K562 (cell line): ENCODE data around the gene KCNH2. TPM values are rescaled to one million over a fixed set of nuclear protein-coding genes. Genes with fewer than 3 reads are reported as not detected.

ENCODE experiments used
- BRD4 ChIP-seq: fragments of 200-600 bp; sonication (generic); IDR thresholded peaks from 2 replicates; pipeline ENCODE4 v1.6.1; 2017; ENCODE audit warnings: inconsistent platforms
- E2F3 ChIP-seq: fragments of 250-450 bp; sonication (Bioruptor Pico); IDR thresholded peaks from 2 replicates; pipeline ENCODE4 v1.4.0; 2020; ENCODE audit warnings: mild to moderate bottlenecking
- ETS2 ChIP-seq: IDR thresholded peaks from 2 replicates; pipeline ENCODE4 v1.6.1; 2016; ENCODE audit warnings: borderline replicate concordance, missing genetic modification characterization, mild to moderate bottlenecking, moderate library complexity, missing compliant biosample characterization; ENCODE audit not compliant: poor library complexity, severe bottlenecking
- HOXB6 ChIP-seq: fragments of 250-450 bp; sonication (Bioruptor Pico); IDR thresholded peaks from 2 replicates; pipeline ENCODE4 v1.5.1; 2022; ENCODE audit warnings: mild to moderate bottlenecking, borderline replicate concordance
- JUNB ChIP-seq: fragments of 450-650 bp; formaldehyde crosslinking; conservative IDR thresholded peaks from 2 replicates; pipeline ENCODE4 v1.4.0; 2020; ENCODE audit warnings: mild to moderate bottlenecking
- KAT2B ChIP-seq: IDR thresholded peaks from one replicate; pipeline ENCODE4 v1.6.1; 2012; ENCODE audit warnings: low read depth, mild to moderate bottlenecking, control low read depth, inconsistent platforms, low read length, moderate library complexity
- NCOA1 ChIP-seq: fragments of 450-650 bp; IDR thresholded peaks from 2 replicates; pipeline ENCODE4 v1.6.1; 2016; ENCODE audit warnings: low read depth
- NFATC3 ChIP-seq: fragments of 450-650 bp; IDR thresholded peaks from 2 replicates; pipeline ENCODE4 v1.6.1; 2017; ENCODE audit warnings: mild to moderate bottlenecking
- NFIC ChIP-seq: fragments of 450-650 bp; IDR thresholded peaks from 2 replicates; pipeline ENCODE4 v1.6.1; 2017; ENCODE audit warnings: mild to moderate bottlenecking, inconsistent platforms
- PURB ChIP-seq: sonication (generic); formaldehyde crosslinking; IDR thresholded peaks from 2 replicates; pipeline ENCODE4 v1.9.0; 2021; ENCODE audit warnings: low read depth, mild to moderate bottlenecking, missing genetic modification reagents
- SNIP1 ChIP-seq: fragments of 450-650 bp; IDR thresholded peaks from 2 replicates; pipeline ENCODE4 v1.7.1; 2017; ENCODE audit warnings: low read depth, mild to moderate bottlenecking
- U2AF2 ChIP-seq: fragments of 200-400 bp; formaldehyde crosslinking; optimal IDR thresholded peaks from 2 replicates; pipeline ENCODE3; 2017; ENCODE audit warnings: low read depth, mild to moderate bottlenecking, low read length
- ZFP30 ChIP-seq: fragments of 250-450 bp; sonication (Bioruptor Pico); IDR thresholded peaks from 2 replicates; pipeline ENCODE4 v1.8.0; 2022; ENCODE audit warnings: moderate library complexity, mild to moderate bottlenecking, inconsistent platforms, borderline replicate concordance
- ZNF551 ChIP-seq: fragments of 250-450 bp; sonication (Bioruptor Pico); IDR thresholded peaks from 2 replicates; pipeline ENCODE4 v1.5.0; 2021; ENCODE audit warnings: mild to moderate bottlenecking, moderate library complexity
- polyA plus RNA-seq, 8 experiments: library from polyadenylated mRNA; depleted of rRNA in 4 of 8; stranded (reverse) in 5 of 8; unstranded in 3 of 8; fragments of >200 nt; fragmentation: Nextera tagmentation in 2 of 8; fragmentation: Illumina TruSeq in 1 of 8; extraction: Ambion mirVana in 2 of 8; extraction: Trizol in 1 of 8; gene quantifications; 2 replicates each; pipeline versions ENCODE4 v1.2.1 to v1.2.3, GENCODE V29; 2011 to 2014; ENCODE audit warnings: inconsistent platforms in 1 of 8, missing spikeins in 1 of 8
- total RNA-seq, 7 experiments: library from RNA; depleted of rRNA in 6 of 7; stranded (reverse); fragments of >200 nt in 6 of 7; fragmentation: Illumina TruSeq in 2 of 7; extraction: Trizol in 2 of 7; gene quantifications; 2 replicates each; pipeline versions ENCODE4 v1.2.1 to v1.2.3, GENCODE V29; 2011 to 2021; ENCODE audit warnings: low replicate concordance in 1 of 7
- TF ChIP-seq, protein P1 (sequence below): sonication (generic); formaldehyde crosslinking; IDR thresholded peaks from 2 replicates; pipeline ENCODE4 v1.8.0; 2022; ENCODE audit warnings: mild to moderate bottlenecking, missing genetic modification reagents
- TF ChIP-seq, protein P2 (sequence below): fragments of 450-650 bp; IDR thresholded peaks from 2 replicates; pipeline ENCODE4 v1.6.1; 2016; ENCODE audit warnings: low read depth, mild to moderate bottlenecking, moderate library complexity
- TF ChIP-seq, protein P3 (sequence below): fragments of 250-450 bp; sonication (Bioruptor Pico); IDR thresholded peaks from 2 replicates; pipeline ENCODE4 v1.6.1; 2021; ENCODE audit warnings: mild to moderate bottlenecking
- TF ChIP-seq, protein P4 (sequence below): fragments of 450-650 bp; IDR thresholded peaks from 2 replicates; pipeline ENCODE4 v1.6.1; 2016; ENCODE audit warnings: low read depth

Gene KCNH2
- total and polyA plus RNA-seq, 9 of the 15 experiments (the other 6 are each of a cell fraction or from before 2014, with no cell fraction given): 18.1 to 368 (median 218) TPM

DNA sequence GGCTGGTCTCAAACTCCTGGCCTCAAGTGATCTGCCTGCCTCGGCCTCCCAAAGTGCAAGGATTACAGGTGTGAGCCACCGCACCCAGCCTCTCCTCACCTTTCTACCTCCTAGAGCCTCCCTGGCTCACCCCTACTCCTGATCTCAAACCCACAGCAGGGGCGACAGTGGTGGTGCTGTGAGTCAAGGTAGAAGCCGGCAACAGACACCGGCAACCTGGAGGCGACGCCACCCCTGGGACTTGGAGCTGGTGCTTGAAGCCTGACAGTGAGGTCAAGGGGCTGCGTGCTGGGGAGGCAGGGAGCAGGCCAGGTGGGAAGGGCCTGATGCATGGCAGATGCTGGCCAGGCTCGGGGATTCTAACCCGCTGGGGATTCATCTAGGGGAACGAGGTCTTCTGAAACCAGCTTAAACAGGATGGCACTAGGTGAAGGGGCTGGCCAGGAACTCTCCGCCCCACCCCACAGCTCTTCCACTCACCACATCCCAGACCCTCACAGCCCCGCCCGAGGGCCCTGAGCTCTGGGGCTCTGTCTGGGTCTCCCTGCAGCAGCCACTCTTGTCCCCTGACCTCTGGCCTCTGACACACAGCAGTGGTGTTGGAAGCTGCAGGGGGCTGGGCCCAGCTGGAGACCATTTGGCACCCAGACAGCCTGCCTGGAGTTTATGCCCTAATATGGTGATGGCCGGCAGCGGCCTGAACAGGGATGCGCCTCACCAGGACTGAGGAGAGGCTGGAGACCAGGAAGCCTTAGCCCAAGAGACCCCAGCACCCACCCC is 16.4 kb downstream of the KCNH2 start (continued):
- no peak for TF ChIP-seq ZNF551 (CRISPR knock-in tag)
- TF ChIP-seq NFIC: peak; percentile 61; the same call in 1 of the 2 replicates
- TF ChIP-seq KAT2B: no peak
- TF ChIP-seq NFATC3: no peak
- TF ChIP-seq, protein P1, sequence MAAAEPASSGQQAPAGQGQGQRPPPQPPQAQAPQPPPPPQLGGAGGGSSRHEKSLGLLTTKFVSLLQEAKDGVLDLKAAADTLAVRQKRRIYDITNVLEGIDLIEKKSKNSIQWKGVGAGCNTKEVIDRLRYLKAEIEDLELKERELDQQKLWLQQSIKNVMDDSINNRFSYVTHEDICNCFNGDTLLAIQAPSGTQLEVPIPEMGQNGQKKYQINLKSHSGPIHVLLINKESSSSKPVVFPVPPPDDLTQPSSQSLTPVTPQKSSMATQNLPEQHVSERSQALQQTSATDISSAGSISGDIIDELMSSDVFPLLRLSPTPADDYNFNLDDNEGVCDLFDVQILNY (CRISPR knock-in tag): peak; percentile 59; the same call in 1 of the 2 replicates
- TF ChIP-seq E2F3 (CRISPR knock-in tag): peak; percentile 8; the same call in 1 of the 2 replicates
- no peak for TF ChIP-seq U2AF2
- TF ChIP-seq ZFP30 (CRISPR knock-in tag): no peak
- TF ChIP-seq, protein P2, sequence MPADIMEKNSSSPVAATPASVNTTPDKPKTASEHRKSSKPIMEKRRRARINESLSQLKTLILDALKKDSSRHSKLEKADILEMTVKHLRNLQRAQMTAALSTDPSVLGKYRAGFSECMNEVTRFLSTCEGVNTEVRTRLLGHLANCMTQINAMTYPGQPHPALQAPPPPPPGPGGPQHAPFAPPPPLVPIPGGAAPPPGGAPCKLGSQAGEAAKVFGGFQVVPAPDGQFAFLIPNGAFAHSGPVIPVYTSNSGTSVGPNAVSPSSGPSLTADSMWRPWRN: no peak
- TF ChIP-seq BRD4: 0 out of 2 replicates have a peak, but pooled peaks have one; percentile 21
- TF ChIP-seq, protein P3, sequence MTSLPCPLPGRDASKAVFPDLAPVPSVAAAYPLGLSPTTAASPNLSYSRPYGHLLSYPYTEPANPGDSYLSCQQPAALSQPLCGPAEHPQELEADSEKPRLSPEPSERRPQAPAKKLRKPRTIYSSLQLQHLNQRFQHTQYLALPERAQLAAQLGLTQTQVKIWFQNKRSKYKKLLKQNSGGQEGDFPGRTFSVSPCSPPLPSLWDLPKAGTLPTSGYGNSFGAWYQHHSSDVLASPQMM (CRISPR knock-in tag): no peak
- TF ChIP-seq, protein P4, sequence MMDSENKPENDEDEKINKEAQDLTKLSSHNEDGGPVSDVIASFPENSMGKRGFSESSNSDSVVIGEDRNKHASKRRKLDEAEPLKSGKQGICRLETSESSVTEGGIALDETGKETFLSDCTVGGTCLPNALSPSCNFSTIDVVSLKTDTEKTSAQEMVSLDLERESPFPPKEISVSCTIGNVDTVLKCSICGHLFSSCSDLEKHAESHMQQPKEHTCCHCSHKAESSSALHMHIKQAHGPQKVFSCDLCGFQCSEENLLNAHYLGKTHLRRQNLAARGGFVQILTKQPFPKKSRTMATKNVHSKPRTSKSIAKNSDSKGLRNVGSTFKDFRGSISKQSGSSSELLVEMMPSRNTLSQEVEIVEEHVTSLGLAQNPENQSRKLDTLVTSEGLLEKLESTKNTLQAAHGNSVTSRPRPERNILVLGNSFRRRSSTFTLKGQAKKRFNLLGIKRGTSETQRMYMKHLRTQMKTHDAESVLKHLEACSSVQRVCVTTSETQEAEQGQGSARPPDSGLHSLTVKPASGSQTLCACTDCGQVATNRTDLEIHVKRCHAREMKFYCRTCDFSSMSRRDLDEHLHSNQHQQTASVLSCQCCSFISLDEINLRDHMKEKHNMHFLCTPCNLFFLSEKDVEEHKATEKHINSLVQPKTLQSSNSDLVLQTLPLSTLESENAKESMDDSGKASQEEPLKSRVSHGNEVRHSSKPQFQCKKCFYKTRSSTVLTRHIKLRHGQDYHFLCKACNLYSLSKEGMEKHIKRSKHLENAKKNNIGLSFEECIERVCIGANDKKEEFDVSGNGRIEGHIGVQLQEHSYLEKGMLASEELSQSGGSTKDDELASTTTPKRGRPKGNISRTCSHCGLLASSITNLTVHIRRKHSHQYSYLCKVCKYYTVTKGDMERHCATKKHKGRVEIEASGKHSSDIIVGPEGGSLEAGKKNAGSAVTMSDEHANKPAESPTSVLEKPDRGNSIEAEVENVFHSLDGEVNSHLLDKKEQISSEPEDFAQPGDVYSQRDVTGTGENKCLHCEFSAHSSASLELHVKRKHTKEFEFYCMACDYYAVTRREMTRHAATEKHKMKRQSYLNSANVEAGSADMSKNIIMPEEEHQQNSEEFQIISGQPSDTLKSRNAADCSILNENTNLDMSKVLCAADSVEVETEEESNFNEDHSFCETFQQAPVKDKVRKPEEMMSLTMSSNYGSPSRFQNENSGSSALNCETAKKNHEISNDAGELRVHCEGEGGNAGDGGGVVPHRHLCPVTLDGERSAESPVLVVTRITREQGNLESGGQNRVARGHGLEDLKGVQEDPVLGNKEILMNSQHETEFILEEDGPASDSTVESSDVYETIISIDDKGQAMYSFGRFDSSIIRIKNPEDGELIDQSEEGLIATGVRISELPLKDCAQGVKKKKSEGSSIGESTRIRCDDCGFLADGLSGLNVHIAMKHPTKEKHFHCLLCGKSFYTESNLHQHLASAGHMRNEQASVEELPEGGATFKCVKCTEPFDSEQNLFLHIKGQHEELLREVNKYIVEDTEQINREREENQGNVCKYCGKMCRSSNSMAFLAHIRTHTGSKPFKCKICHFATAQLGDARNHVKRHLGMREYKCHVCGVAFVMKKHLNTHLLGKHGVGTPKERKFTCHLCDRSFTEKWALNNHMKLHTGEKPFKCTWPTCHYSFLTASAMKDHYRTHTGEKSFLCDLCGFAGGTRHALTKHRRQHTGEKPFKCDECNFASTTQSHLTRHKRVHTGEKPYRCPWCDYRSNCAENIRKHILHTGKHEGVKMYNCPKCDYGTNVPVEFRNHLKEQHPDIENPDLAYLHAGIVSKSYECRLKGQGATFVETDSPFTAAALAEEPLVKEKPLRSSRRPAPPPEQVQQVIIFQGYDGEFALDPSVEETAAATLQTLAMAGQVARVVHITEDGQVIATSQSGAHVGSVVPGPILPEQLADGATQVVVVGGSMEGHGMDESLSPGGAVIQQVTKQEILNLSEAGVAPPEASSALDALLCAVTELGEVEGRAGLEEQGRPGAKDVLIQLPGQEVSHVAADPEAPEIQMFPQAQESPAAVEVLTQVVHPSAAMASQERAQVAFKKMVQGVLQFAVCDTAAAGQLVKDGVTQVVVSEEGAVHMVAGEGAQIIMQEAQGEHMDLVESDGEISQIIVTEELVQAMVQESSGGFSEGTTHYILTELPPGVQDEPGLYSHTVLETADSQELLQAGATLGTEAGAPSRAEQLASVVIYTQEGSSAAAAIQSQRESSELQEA: no peak; the same call in 1 of the 2 replicates
- 0 out of 2 replicates have a peak, but pooled peaks have one; percentile 23 for TF ChIP-seq HOXB6 (CRISPR knock-in tag)
- TF ChIP-seq ETS2 (tag): no peak
- no peak for TF ChIP-seq JUNB
- no peak for TF ChIP-seq NCOA1
- TF ChIP-seq SNIP1: no peak
- TF ChIP-seq PURB (CRISPR knock-in tag): no peak
